Ectodermal cell (in vitro differentiated cells): ENCODE measurements around the gene DCLK1.

Source experiments
- H3K27ac ChIP-seq: 2 replicates; pipeline ENCODE4 v1.7.0; 2013; ENCODE audit warnings: mild to moderate bottlenecking, low read depth, low read length; ENCODE audit not compliant: insufficient read depth, poor library complexity, severe bottlenecking
- H3K27me3 ChIP-seq: 2 replicates; pipeline ENCODE4 v1.7.0; 2013; ENCODE audit warnings: mild to moderate bottlenecking, low read length; ENCODE audit not compliant: insufficient read depth, control insufficient read depth, poor library complexity, severe bottlenecking
- H3K36me3 ChIP-seq: one replicate; pipeline ENCODE4 v1.7.0; 2013; ENCODE audit warnings: low read length; ENCODE audit not compliant: control insufficient read depth, insufficient read depth
- H3K4me1 ChIP-seq: one replicate; pipeline ENCODE4 v1.7.0; 2013; ENCODE audit warnings: low read length; ENCODE audit not compliant: control insufficient read depth, insufficient read depth
- H3K4me3 ChIP-seq: 2 replicates; pipeline ENCODE4 v1.7.0; 2013; ENCODE audit warnings: low read depth, low read length, control low read depth; ENCODE audit not compliant: insufficient read depth
- H3K9me3 ChIP-seq: 2 replicates; pipeline ENCODE4 v1.7.0; 2013; ENCODE audit warnings: mild to moderate bottlenecking, low read length, moderate library complexity; ENCODE audit not compliant: control insufficient read depth
- WGBS, 2 experiments: methylation state at CpG; one replicate each; pipeline ENCODE4 v1.1.7; 2013; ENCODE audit warnings: missing lambda C conversion rate in 2 of 2; 5-methylcytosine and 5-hydroxymethylcytosine counted together

The DCLK1 gene

GRCh38 chr13:35859981-35860380 is 271.2 kb downstream of the DCLK1 start:
- no peaks in the 10 kb centered on the region for H3K27me3 ChIP-seq
- WGBS, 2 experiments: 90 to 97% methylated on average over 2 to 4 of the region's 4 CpGs
- H3K36me3 ChIP-seq: no peaks in the 10 kb centered on the region
- no peak overlapping the region for H3K27ac ChIP-seq
- H3K4me3 ChIP-seq: no peak overlapping the region
- H3K4me1 ChIP-seq: peaks cover 15% of the 10 kb centered on the region
- no peaks in the 10 kb centered on the region for H3K9me3 ChIP-seq

- H3K36me3 ChIP-seq: no peaks in the 10 kb centered on the region
- WGBS, 2 experiments: 95 to 100% methylated on average over 1 of the region's 1 CpG
Observed at GRCh38 chr13:35858665-35859064, 272.5 kb downstream of the DCLK1 start.

GRCh38 chr13:35857769-35858168 is 273.4 kb downstream of the DCLK1 start:
- H3K27me3 ChIP-seq: no peaks in the 10 kb centered on the region
- H3K36me3 ChIP-seq: no peaks in the 10 kb centered on the region
- no peaks in the 10 kb centered on the region for H3K9me3 ChIP-seq
- peaks cover 15% of the 10 kb centered on the region for H3K4me1 ChIP-seq
- H3K4me3 ChIP-seq: no peak overlapping the region
- peak overlapping the region; percentile 31 for H3K27ac ChIP-seq
- 24 to 27% methylated on average over 4 of the region's 4 CpGs for WGBS, 2 experiments

More at GRCh38 chr13:35858665-35859064, 272.5 kb downstream of the DCLK1 start:
- Histone ChIP-seq H3K4me1 (peaks cover 15% of the 10 kb centered on the region), H3K4me3 (no peak overlapping the region), H3K27me3 (no peaks in the 10 kb centered on the region), H3K27ac (no peak overlapping the region), H3K9me3 (no peaks in the 10 kb centered on the region)

- peak overlapping the region; percentile 31 for H3K27ac ChIP-seq
- 67 to 94% methylated on average over 1 of the region's 1 CpG for WGBS, 2 experiments
- H3K4me1 ChIP-seq: peaks cover 15% of the 10 kb centered on the region
Observed at GRCh38 chr13:35856721-35857364, 274.3 kb downstream of the DCLK1 start.

GRCh38 chr13:35856084-35856483 is 275.1 kb downstream of the DCLK1 start:
- no peaks in the 10 kb centered on the region for H3K9me3 ChIP-seq
- H3K27me3 ChIP-seq: no peaks in the 10 kb centered on the region
- WGBS, 2 experiments: 70 to 76% methylated on average over 3 to 4 of the region's 4 CpGs
- H3K4me3 ChIP-seq: no peak overlapping the region
- H3K4me1 ChIP-seq: peaks cover 15% of the 10 kb centered on the region
- H3K27ac ChIP-seq: no peak overlapping the region
- H3K36me3 ChIP-seq: no peaks in the 10 kb centered on the region

More at GRCh38 chr13:35856721-35857364, 274.3 kb downstream of the DCLK1 start:
- no peaks in the 10 kb centered on the region for H3K9me3 ChIP-seq
- H3K27me3 ChIP-seq: no peaks in the 10 kb centered on the region
- no peak overlapping the region for H3K4me3 ChIP-seq
- no peaks in the 10 kb centered on the region for H3K36me3 ChIP-seq

- Histone ChIP-seq H3K27ac (no peak overlapping the region), H3K9me3 (no peaks in the 10 kb centered on the region), H3K4me1 (peaks cover 15% of the 10 kb centered on the region), H3K27me3 (no peaks in the 10 kb centered on the region), H3K36me3 (no peaks in the 10 kb centered on the region), H3K4me3 (no peak overlapping the region)
- WGBS, 2 experiments: 8 to 16% methylated on average over 12 of the region's 12 CpGs
Observed at GRCh38 chr13:35855531-35856019, 275.6 kb downstream of the DCLK1 start.

- Histone ChIP-seq H3K27me3 (no peaks in the 10 kb centered on the region), H3K36me3 (no peaks in the 10 kb centered on the region), H3K27ac (no peak overlapping the region), H3K4me3 (no peak overlapping the region), H3K9me3 (no peaks in the 10 kb centered on the region), H3K4me1 (peaks cover 15% of the 10 kb centered on the region)
- 67 to 79% methylated on average over 8 of the region's 8 CpGs for WGBS, 2 experiments
Observed at GRCh38 chr13:35854286-35854685, 276.9 kb downstream of the DCLK1 start.

- H3K4me1 ChIP-seq: peaks cover 4% of the 10 kb centered on the region
- WGBS, 2 experiments: 92% methylated on average over 3 of the region's 3 CpGs
Observed at GRCh38 chr13:35851881-35852280, 279.3 kb downstream of the DCLK1 start.

GRCh38 chr13:35851356-35851755 is 279.8 kb downstream of the DCLK1 start:
- WGBS, 2 experiments: 91 to 96% methylated on average over 4 to 5 of the region's 5 CpGs
- Histone ChIP-seq H3K27ac (no peak overlapping the region), H3K27me3 (no peaks in the 10 kb centered on the region), H3K9me3 (no peaks in the 10 kb centered on the region), H3K4me1 (peaks cover 3% of the 10 kb centered on the region), H3K36me3 (no peaks in the 10 kb centered on the region), H3K4me3 (no peak overlapping the region)

More at GRCh38 chr13:35851881-35852280, 279.3 kb downstream of the DCLK1 start:
- no peak overlapping the region for H3K4me3 ChIP-seq
- no peak overlapping the region for H3K27ac ChIP-seq
- no peaks in the 10 kb centered on the region for H3K36me3 ChIP-seq
- H3K9me3 ChIP-seq: no peaks in the 10 kb centered on the region
- no peaks in the 10 kb centered on the region for H3K27me3 ChIP-seq

GRCh38 chr13:35850569-35850968 is 280.6 kb downstream of the DCLK1 start:
- Histone ChIP-seq H3K9me3 (no peaks in the 10 kb centered on the region), H3K27ac (no peak overlapping the region), H3K4me3 (no peak overlapping the region), H3K36me3 (no peaks in the 10 kb centered on the region), H3K27me3 (no peaks in the 10 kb centered on the region), H3K4me1 (peaks cover 3% of the 10 kb centered on the region)
- WGBS, 2 experiments: 88 to 90% methylated on average over 4 to 5 of the region's 5 CpGs
